ENCODE results near the gene MRC2.
"Not testable (repeated sequence)": the region's sequence is repeated elsewhere in the genome, so short reads cannot be mapped to it uniquely, and the experiment has no call there.

DNA sequence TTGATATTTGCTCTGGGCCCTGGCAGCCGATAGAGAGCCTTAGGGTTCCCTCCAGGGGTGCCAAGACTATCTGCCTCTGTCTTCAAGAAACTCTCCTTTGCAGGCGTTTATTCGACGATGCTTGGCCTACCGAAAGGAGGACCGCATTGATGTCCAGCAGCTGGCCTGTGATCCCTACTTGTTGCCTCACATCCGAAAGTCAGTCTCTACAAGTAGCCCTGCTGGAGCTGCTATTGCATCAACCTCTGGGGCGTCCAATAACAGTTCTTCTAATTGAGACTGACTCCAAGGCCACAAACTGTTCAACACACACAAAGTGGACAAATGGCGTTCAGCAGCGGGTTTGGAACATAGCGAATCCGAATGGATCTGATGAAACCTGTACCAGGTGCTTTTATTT, 15.2 kb upstream of the MRC2 start:
- TF ChIP-seq, protein P1, sequence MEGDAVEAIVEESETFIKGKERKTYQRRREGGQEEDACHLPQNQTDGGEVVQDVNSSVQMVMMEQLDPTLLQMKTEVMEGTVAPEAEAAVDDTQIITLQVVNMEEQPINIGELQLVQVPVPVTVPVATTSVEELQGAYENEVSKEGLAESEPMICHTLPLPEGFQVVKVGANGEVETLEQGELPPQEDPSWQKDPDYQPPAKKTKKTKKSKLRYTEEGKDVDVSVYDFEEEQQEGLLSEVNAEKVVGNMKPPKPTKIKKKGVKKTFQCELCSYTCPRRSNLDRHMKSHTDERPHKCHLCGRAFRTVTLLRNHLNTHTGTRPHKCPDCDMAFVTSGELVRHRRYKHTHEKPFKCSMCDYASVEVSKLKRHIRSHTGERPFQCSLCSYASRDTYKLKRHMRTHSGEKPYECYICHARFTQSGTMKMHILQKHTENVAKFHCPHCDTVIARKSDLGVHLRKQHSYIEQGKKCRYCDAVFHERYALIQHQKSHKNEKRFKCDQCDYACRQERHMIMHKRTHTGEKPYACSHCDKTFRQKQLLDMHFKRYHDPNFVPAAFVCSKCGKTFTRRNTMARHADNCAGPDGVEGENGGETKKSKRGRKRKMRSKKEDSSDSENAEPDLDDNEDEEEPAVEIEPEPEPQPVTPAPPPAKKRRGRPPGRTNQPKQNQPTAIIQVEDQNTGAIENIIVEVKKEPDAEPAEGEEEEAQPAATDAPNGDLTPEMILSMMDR (conservative IDR thresholded peaks at IDR 0.05; ENCODE audit: low read length) = not testable (repeated sequence)
- TF ChIP-seq EZH2phosphoT487 (IDR thresholded peaks at IDR 0.05; ENCODE audit: borderline replicate concordance) = not testable (repeated sequence)

All from Loucy (cell line).